Measurements from ENCODE around the gene PXMP2. TPM values are rescaled to one million over a fixed set of nuclear protein-coding genes. Genes with fewer than 3 reads are reported as not detected.
"Not testable (repeated sequence)": the region's sequence is repeated elsewhere in the genome, so short reads cannot be mapped to it uniquely, and the experiment has no call there.

Gene PXMP2
- total RNA-seq, 1 donor from 2014 or later: 18.8 TPM

DNA sequence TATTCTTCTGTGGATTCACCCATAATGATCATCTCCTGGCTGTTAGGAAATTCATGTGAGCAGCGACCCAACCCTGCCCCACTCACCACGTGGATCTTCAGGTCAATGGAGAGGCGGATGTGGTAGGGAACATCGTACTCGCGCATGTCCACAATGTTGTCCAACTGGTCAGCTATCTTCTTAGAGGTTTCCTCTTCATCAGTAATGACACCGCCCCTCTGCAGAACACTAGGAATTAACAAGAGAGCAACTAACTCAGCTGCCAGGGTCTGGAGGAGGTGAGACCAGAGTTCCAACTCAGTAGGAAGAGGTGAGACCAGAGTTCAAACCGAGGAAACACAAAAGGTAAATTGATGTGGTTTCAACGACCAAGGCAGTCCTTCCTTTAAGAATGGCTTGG, 9.9 kb upstream of the PXMP2 start:
- intact Hi-C loops (cut with DNase I): no loop called here
- H3K27me3 ChIP-seq: no peaks in the 10 kb centered on the region
- peaks cover 32 to 55% of the 10 kb centered on the region in 2 donors for H3K36me3 ChIP-seq
- no peaks in the 10 kb centered on the region for H3K9me3 ChIP-seq
- no peak overlapping the region for H3K4me3 ChIP-seq
- no peak for DNase-seq (ENCODE audit: low spot score in 2 of 2)
- H3K27ac ChIP-seq: no peak overlapping the region
- TF ChIP-seq, protein P1, sequence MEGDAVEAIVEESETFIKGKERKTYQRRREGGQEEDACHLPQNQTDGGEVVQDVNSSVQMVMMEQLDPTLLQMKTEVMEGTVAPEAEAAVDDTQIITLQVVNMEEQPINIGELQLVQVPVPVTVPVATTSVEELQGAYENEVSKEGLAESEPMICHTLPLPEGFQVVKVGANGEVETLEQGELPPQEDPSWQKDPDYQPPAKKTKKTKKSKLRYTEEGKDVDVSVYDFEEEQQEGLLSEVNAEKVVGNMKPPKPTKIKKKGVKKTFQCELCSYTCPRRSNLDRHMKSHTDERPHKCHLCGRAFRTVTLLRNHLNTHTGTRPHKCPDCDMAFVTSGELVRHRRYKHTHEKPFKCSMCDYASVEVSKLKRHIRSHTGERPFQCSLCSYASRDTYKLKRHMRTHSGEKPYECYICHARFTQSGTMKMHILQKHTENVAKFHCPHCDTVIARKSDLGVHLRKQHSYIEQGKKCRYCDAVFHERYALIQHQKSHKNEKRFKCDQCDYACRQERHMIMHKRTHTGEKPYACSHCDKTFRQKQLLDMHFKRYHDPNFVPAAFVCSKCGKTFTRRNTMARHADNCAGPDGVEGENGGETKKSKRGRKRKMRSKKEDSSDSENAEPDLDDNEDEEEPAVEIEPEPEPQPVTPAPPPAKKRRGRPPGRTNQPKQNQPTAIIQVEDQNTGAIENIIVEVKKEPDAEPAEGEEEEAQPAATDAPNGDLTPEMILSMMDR (IDR thresholded peaks at IDR 0.05): no peak
- H3K4me1 ChIP-seq: no peaks in the 10 kb centered on the region

DNA sequence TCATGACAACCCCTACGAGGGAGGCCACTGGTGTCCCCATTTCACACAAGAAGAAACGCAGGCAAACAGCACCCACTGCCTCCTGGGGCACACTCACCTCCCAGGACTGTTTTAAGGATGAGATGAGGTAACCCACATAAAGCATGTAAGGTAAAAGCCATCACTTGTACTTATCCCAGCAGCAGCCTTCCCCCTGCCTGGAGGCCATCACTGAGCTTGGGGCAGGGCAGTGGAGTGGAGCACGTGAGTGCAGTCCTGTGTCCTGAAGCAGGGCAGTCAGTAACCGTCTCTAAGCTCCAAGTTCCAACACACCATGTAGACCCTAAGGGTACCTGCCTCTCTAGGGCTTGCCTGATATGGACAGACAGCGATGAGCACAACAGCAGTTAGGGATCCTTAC, 2.0 kb upstream of the PXMP2 start:
- H3K4me1 ChIP-seq: peaks cover 4 to 8% of the 10 kb centered on the region in 2 donors
- H3K9me3 ChIP-seq: no peaks in the 10 kb centered on the region
- H3K27me3 ChIP-seq: no peaks in the 10 kb centered on the region
- peak overlapping the region in 1 of 2 donors; percentile 91 for H3K4me3 ChIP-seq
- DNase-seq (ENCODE audit: low spot score in 2 of 2): no peak
- TF ChIP-seq, protein P1 (IDR thresholded peaks at IDR 0.05): no peak
- H3K36me3 ChIP-seq: no peaks in the 10 kb centered on the region
- no peak overlapping the region for H3K27ac ChIP-seq
- intact Hi-C loops (cut with DNase I): loop anchor here (5.0 to 10.0 kb wide), 2 partner anchors 142 to 201 kb away; partner anchors contain the start of gene GOLGA3

DNA sequence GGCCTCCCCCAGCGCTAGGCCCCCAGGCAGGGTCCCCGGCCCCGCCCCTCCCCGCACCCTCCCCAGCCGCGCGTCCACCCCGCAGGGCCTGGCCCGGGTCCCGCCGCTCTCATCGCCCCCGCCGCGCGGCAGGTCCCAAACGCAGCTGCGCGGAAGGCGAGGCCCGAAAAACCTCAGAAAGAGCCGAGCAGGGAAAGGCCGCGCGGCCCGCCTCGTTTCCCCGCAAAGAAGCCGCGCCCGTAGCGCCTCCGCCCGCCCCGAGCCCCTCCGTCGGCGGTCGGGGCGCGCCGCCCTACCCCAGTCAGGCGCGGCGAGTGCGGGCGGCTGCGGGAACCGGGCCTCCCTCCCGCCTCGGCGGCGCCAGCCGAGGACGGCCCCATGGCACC, 569 bp upstream of the PXMP2 start:
- H3K27me3 ChIP-seq: no peaks in the 10 kb centered on the region
- TF ChIP-seq, protein P1 (IDR thresholded peaks at IDR 0.05): no peak
- peak overlapping the region; percentile 91 to 94 for H3K4me3 ChIP-seq
- H3K36me3 ChIP-seq: peaks cover 0 to 3% of the 10 kb centered on the region in 2 donors
- H3K4me1 ChIP-seq: peaks cover 4 to 19% of the 10 kb centered on the region in 2 donors
- peak overlapping the region; percentile 67 to 75 for H3K27ac ChIP-seq
- no peak for DNase-seq (ENCODE audit: low spot score in 2 of 2)
- intact Hi-C loops (cut with DNase I): loop anchor here (1.0 to 10.0 kb wide), 5 partner anchors 23 to 202 kb away; partner anchors contain the start of genes ANKLE2, CHFR, GOLGA3 and PGAM5
- H3K9me3 ChIP-seq: no peaks in the 10 kb centered on the region

DNA sequence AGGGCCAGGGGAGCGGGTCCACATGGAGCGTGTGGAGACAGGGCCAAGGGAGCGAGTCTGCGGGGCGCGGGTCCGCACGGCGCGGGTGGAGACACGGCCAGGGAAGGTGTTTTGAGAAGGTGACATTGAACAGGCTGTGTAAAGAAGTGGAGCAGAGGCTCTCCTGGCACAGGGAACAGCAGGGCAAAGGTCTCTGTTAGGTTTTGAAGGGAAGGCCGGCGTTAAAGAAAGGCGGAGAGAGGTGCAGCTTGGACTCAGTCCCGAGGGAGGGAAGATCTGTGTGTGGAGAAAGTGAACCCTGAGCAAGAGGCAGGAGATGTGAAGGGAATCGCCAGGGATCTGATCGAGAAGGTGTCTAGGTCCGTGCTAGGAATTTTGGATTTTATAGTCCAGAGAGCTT, 1.8 kb downstream of the PXMP2 start:
- intact Hi-C loops (cut with DNase I): loop anchor here (5.0 to 10.0 kb wide), 2 partner anchors 138 to 204 kb away; partner anchors contain the start of gene GOLGA3
- H3K27ac ChIP-seq: no peak overlapping the region

DNA sequence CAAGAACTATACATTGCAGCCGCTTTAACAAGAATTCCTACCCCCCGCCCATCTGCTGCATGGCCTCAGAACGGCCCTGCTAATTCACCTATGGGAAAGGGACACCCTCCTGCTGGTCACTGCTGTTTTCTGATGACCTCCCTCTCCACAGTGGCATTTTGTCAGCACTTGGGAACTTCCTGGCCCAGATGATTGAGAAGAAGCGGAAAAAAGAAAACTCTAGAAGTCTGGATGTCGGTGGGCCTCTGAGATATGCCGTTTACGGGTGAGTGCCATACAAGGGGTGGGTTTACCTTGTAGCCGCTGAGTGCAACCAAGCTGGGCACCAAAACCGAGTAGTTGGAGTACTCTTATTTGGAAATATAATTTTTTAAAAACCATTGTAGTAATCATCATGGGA, 2.7 kb downstream of the PXMP2 start:
- TF ChIP-seq, protein P1 (IDR thresholded peaks at IDR 0.05): no peak
- no peak for DNase-seq (ENCODE audit: low spot score in 2 of 2)
- intact Hi-C loops (cut with DNase I): no loop called here
- no peaks in the 10 kb centered on the region for H3K9me3 ChIP-seq
- H3K27me3 ChIP-seq: no peaks in the 10 kb centered on the region
- H3K36me3 ChIP-seq: peaks cover 0 to 3% of the 10 kb centered on the region in 2 donors
- no peak overlapping the region for H3K27ac ChIP-seq
- H3K4me3 ChIP-seq: no peak overlapping the region
- peaks cover 4 to 19% of the 10 kb centered on the region in 2 donors for H3K4me1 ChIP-seq

More for the DNA sequence above, 1.8 kb downstream of the PXMP2 start:
- H3K4me3 ChIP-seq: peak overlapping the region in 1 of 2 donors; percentile 53
- TF ChIP-seq, protein P1 (IDR thresholded peaks at IDR 0.05): no peak
- H3K27me3 ChIP-seq: no peaks in the 10 kb centered on the region
- no peak for DNase-seq (ENCODE audit: low spot score in 2 of 2)
- peaks cover 0 to 3% of the 10 kb centered on the region in 2 donors for H3K36me3 ChIP-seq
- H3K4me1 ChIP-seq: peaks cover 4 to 19% of the 10 kb centered on the region in 2 donors
- H3K9me3 ChIP-seq: no peaks in the 10 kb centered on the region

DNA sequence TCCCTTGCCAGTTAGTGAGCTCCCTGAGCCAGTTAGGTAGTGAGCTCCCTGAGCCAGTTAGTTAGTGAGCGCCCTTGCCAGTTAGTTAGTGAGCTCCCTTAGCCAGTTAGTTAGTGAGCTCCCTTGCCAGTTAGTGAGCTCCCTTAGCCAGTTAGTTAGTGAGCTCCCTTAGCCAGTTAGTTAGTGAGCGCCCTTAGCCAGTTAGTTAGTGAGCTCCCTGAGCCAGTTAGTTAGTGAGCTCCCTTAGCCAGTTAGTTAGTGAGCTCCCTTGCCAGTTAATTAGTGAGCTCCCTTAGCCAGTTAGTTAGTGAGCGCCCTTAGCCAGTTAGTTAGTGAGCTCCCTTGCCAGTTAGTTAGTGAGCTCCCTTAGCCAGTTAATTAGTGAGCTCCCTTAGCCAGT, 4.6 kb downstream of the PXMP2 start:
- H3K27me3 ChIP-seq; DNase-seq (ENCODE audit: low spot score in 2 of 2); H3K9me3 ChIP-seq; H3K4me3 ChIP-seq; H3K27ac ChIP-seq; intact Hi-C loops (cut with DNase I): not testable (repeated sequence)
- Histone ChIP-seq H3K4me1 (peaks cover 0 to 12% of the 10 kb centered on the region in 2 donors), H3K36me3 (peaks cover 10 to 14% of the 10 kb centered on the region in 2 donors)

DNA sequence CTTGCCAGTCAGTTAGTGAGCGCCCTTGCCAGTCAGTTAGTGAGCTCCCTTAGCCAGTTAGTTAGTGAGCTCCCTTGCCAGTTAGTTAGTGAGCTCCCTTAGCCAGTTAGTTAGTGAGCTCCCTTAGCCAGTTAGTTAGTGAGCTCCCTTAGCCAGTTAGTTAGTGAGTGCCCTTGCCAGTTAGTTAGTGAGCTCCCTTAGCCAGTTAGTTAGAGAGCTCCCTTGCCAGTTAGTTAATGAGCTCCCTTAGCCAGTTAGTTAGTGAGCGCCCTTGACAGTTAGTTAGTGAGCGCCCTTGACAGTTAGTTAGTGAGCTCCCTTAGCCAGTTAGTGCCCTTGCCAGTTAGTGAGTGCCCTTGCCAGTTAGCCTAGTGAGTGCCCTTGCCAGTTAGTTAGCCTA, 7.5 kb downstream of the PXMP2 start:
- H3K27me3 ChIP-seq; H3K9me3 ChIP-seq; H3K27ac ChIP-seq; H3K4me3 ChIP-seq; DNase-seq (ENCODE audit: low spot score in 2 of 2); intact Hi-C loops (cut with DNase I): not testable (repeated sequence)
- peaks cover 10 to 29% of the 10 kb centered on the region in 2 donors for H3K36me3 ChIP-seq
- H3K4me1 ChIP-seq: peaks cover 0 to 12% of the 10 kb centered on the region in 2 donors
